ENCODE measurements around the gene LIF. TPM values are rescaled to one million over a fixed set of nuclear protein-coding genes. Genes with fewer than 3 reads are reported as not detected.

Gene LIF
- total RNA-seq, 2 experiments from 2014 or later: 0.06 TPM; not detected in 1

GRCh38 chr22:30252411-30253204 lies 6.0 kb upstream of the LIF start:
- Histone ChIP-seq H3K9me2 (ENCODE audit: insufficient read depth, low read length) (no peaks in the 10 kb centered on the region), H3K79me2 (ENCODE audit: insufficient read depth, low read depth, low read length) (no peaks in the 10 kb centered on the region), H3K4me1 (ENCODE audit: insufficient read depth, low read length, poor library complexity, severe bottlenecking) (no peaks in the 10 kb centered on the region), H3K4me3 (ENCODE audit: low read depth, low read length, poor library complexity, severe bottlenecking) (no peak overlapping the region), H3K27ac (ENCODE audit: low read depth, low read length, poor library complexity, severe bottlenecking) (no peak overlapping the region), H3K9me3 (ENCODE audit: low read length) (no peaks in the 10 kb centered on the region), H4K20me1 (ENCODE audit: insufficient read depth, low read length) (no peaks in the 10 kb centered on the region), H3K36me3 (ENCODE audit: insufficient read depth, low read length) (no peaks in the 10 kb centered on the region), H2AFZ (ENCODE audit: low read length) (no peak overlapping the region), H3K4me2 (ENCODE audit: low read length) (no peak overlapping the region)
- no TSS peak for BruUV-seq (replicated peaks)
- ChIA-PET POLR2A (no interaction called here), CTCF (ENCODE audit: unreplicated experiment) (interaction anchor here (0.6 to 1.4 kb wide), 2 partner anchors 10 kb away, joined by 3 to 5 read pairs; no protein-coding TSS in a partner anchor)
- intact Hi-C loops (cut with micrococcal nuclease; ENCODE audit: unreplicated experiment): no loop called here
- no peak for DNase-seq (ENCODE audit: low spot score)
- no peak for TF ChIP-seq CTCF (conservative IDR thresholded peaks at IDR 0.05; ENCODE audit: low read length)
- TF ChIP-seq EZH2phosphoT487 (IDR thresholded peaks at IDR 0.05; ENCODE audit: borderline replicate concordance, low read depth, low read length): no peak

DNA sequence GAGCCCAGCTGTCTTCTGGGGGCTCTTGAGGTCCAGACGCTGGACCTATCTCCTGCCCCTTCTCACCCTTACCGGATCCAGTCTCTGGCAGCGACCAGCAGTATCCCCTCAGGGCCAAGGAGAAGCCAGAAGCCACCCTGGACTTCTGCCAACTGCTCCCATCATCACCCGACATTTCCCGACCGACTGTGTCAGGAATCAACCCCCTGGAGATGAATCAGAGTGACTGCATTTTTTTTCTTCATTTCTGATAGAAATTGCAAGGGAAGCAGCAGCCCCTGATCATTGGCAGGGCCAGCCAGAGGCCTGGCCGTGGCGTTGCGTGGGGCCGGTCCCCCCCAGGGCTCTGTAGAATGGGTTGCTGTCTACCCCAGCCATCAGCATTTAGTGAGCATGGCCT lies 5.2 kb upstream of the LIF start:
- intact Hi-C loops (cut with micrococcal nuclease; ENCODE audit: unreplicated experiment): no loop called here
- Histone ChIP-seq H3K4me2 (ENCODE audit: low read length) (no peak overlapping the region), H3K27ac (ENCODE audit: low read depth, low read length, poor library complexity, severe bottlenecking) (no peak overlapping the region), H3K9me3 (ENCODE audit: low read length) (no peaks in the 10 kb centered on the region), H3K9me2 (ENCODE audit: insufficient read depth, low read length) (no peaks in the 10 kb centered on the region), H3K4me3 (ENCODE audit: low read depth, low read length, poor library complexity, severe bottlenecking) (no peak overlapping the region), H3K4me1 (ENCODE audit: insufficient read depth, low read length, poor library complexity, severe bottlenecking) (no peaks in the 10 kb centered on the region), H2AFZ (ENCODE audit: low read length) (no peak overlapping the region), H4K20me1 (ENCODE audit: insufficient read depth, low read length) (no peaks in the 10 kb centered on the region), H3K79me2 (ENCODE audit: insufficient read depth, low read depth, low read length) (no peaks in the 10 kb centered on the region), H3K36me3 (ENCODE audit: insufficient read depth, low read length) (no peaks in the 10 kb centered on the region)
- no TSS peak for BruUV-seq (replicated peaks)
- ChIA-PET POLR2A (interaction anchor here (0.7 kb wide), 1 partner anchor 145 kb away, joined by 3 read pairs; no protein-coding TSS in a partner anchor), CTCF (ENCODE audit: unreplicated experiment) (interaction anchor here (0.6 kb wide), 1 partner anchor 11 kb away, joined by 5 read pairs; no protein-coding TSS in a partner anchor)
- TF ChIP-seq EZH2phosphoT487 (IDR thresholded peaks at IDR 0.05; ENCODE audit: borderline replicate concordance, low read depth, low read length) (no peak), CTCF (conservative IDR thresholded peaks at IDR 0.05; ENCODE audit: low read length) (no peak)
- no peak for DNase-seq (ENCODE audit: low spot score)

All from OCI-LY7 (cell line).